PC-3 (cell line): Measurements from ENCODE around the gene IARS2. TPM values are rescaled to one million over a fixed set of nuclear protein-coding genes. Genes with fewer than 3 reads are reported as not detected.
"Not testable (repeated sequence)": the region's sequence is repeated elsewhere in the genome, so short reads cannot be mapped to it uniquely, and the experiment has no call there.

Source experiments
- ATAC-seq: fragments of 200-7000 bp; cut with Tn5 transposase; 2 replicates; pipeline ENCODE4 v1.9.1; 2020; ENCODE audit warnings: mild to moderate bottlenecking, moderate library complexity
- BruUV-seq: library from RNA; stranded (reverse); fragments of 400-500 nt; replicated peaks from 2 replicates; lab custom pipeline; 2021; lab: Mats Ljungman, UMichigan
- CTCF ChIA-PET: fragments of 300-600 bp; sonication (Branson Sonifier 250); formaldehyde crosslinking; loops from one replicate; lab custom pipeline; 2022; ENCODE audit warnings: antibody characterized with exemption; lab: Charles Lee
- POLR2A ChIA-PET: fragments of 300-600 bp; sonication (Branson Sonifier 250); formaldehyde crosslinking; loops from one replicate; lab custom pipeline; 2022; ENCODE audit warnings: antibody characterized with exemption; ENCODE audit not compliant: unreplicated experiment; lab: Charles Lee
- DNase-seq: peaks from one replicate; pipeline ENCODE4 v3.0.0-alpha.2; 2015
- H2AFZ ChIP-seq: fragments of 300-600 bp; sonication (generic); 2 replicates; pipeline ENCODE4 v1.6.0; 2016; ENCODE audit warnings: antibody characterized with exemption, low read length
- H3F3A ChIP-seq: fragments of 300-600 bp; sonication (generic); one replicate; pipeline ENCODE4 v1.6.0; 2017; ENCODE audit warnings: antibody characterized with exemption, low read length, control low read depth, mild to moderate bottlenecking; ENCODE audit not compliant: unreplicated experiment
- H3K27ac ChIP-seq: fragments of 300-600 bp; sonication (generic); 2 replicates; pipeline ENCODE4 v1.5.1; 2016; ENCODE audit warnings: mild to moderate bottlenecking, low read length
- H3K27me3 ChIP-seq: fragments of 300-600 bp; sonication (generic); 2 replicates; pipeline ENCODE4 v1.6.1; 2016; ENCODE audit warnings: low read length, mixed read lengths
- H3K36me3 ChIP-seq: fragments of 300-600 bp; sonication (generic); 2 replicates; pipeline ENCODE4 v1.6.1; 2016; ENCODE audit warnings: low read depth, mixed run types, low read length, mixed read lengths
- H3K4me1 ChIP-seq: fragments of 300-600 bp; sonication (generic); 2 replicates; pipeline ENCODE4 v1.5.1; 2016; ENCODE audit warnings: low read length; ENCODE audit not compliant: insufficient read depth
- H3K4me2 ChIP-seq: fragments of 300-600 bp; sonication (generic); 2 replicates; pipeline ENCODE4 v1.6.0; 2016; ENCODE audit warnings: low read length
- H3K4me3 ChIP-seq: fragments of 300-600 bp; sonication (generic); 2 replicates; pipeline ENCODE4 v1.5.1; 2016; ENCODE audit warnings: mild to moderate bottlenecking, low read length, mixed read lengths
- H3K79me2 ChIP-seq: fragments of 300-600 bp; sonication (generic); 2 replicates; pipeline ENCODE4 v1.6.1; 2017; ENCODE audit warnings: low read length, mixed read lengths
- H3K9ac ChIP-seq: fragments of 300-600 bp; sonication (generic); 2 replicates; pipeline ENCODE4 v1.6.0; 2016; ENCODE audit warnings: mild to moderate bottlenecking, low read length
- H3K9me2 ChIP-seq: fragments of 300-600 bp; sonication (generic); replicated peaks from 2 replicates; pipeline ENCODE4 v1.6.1; 2016; ENCODE audit warnings: mixed run types, low read length, mixed read lengths
- H3K9me3 ChIP-seq: fragments of 300-600 bp; sonication (generic); 2 replicates; pipeline ENCODE4 v1.6.1; 2016; ENCODE audit warnings: low read length, mixed read lengths
- H4K20me1 ChIP-seq: fragments of 300-600 bp; sonication (generic); 2 replicates; pipeline ENCODE4 v1.6.1; 2016; ENCODE audit warnings: low read length, mixed read lengths
- CTCF ChIP-seq: fragments of 300-600 bp; sonication (generic); conservative IDR thresholded peaks from 2 replicates; pipeline ENCODE4 v1.5.1; 2017; ENCODE audit warnings: antibody characterized with exemption, low read depth, mild to moderate bottlenecking, low read length
- EZH2 ChIP-seq: fragments of 300-600 bp; sonication (generic); IDR thresholded peaks from one replicate; pipeline ENCODE4 v1.6.1; 2017; ENCODE audit warnings: antibody characterized with exemption, mild to moderate bottlenecking, low read length; ENCODE audit not compliant: unreplicated experiment
- EZH2phosphoT487 ChIP-seq: fragments of 300-600 bp; sonication (generic); IDR thresholded peaks from 2 replicates; pipeline ENCODE4 v1.6.1; 2018; ENCODE audit warnings: mild to moderate bottlenecking, antibody characterized with exemption, low read length, borderline replicate concordance
- intact Hi-C: fragments of 100-400 bp; cut with micrococcal nuclease; formaldehyde crosslinking; loops from 2 replicates; pipeline ENCODE4 v1.9.0; 2023
- total RNA-seq: library from RNA; depleted of rRNA; stranded (reverse); fragments of >200 nt; gene quantifications from 2 replicates; pipeline ENCODE4 v1.2.3, GENCODE V29; 2014

IARS2 gene
- total RNA-seq, 1 experiment from 2014 or later: 152 TPM

GRCh38 chr1:220093361-220094015 lies 444 bp upstream of the IARS2 start:
- TF ChIP-seq CTCF: no peak
- no peak for TF ChIP-seq EZH2
- TF ChIP-seq EZH2phosphoT487: no peak
- H2AFZ ChIP-seq: peak overlapping the region; percentile 30; the same call in 1 of the 2 replicates
- intact Hi-C loops: loop anchor here (1.0 to 5.0 kb wide), 2 partner anchors 47 to 101 kb away; partner anchors contain the start of gene EPRS1

GRCh38 chr1:220099826-220100225 lies 5.9 kb downstream of the IARS2 start:
- CTCF ChIA-PET: no interaction called here
- BruUV-seq: no TSS peak
- Histone ChIP-seq H3K9me3 (no peaks in the 10 kb centered on the region), H3F3A (no peaks in the 10 kb centered on the region), H3K9ac (no peak overlapping the region), H3K4me3 (no peak overlapping the region), H3K27ac (no peak overlapping the region), H3K36me3 (peaks cover 44% of the 10 kb centered on the region), H3K27me3 (no peaks in the 10 kb centered on the region), H3K79me2 (peaks cover 18% of the 10 kb centered on the region), H2AFZ (no peak overlapping the region), H3K9me2 (no peaks in the 10 kb centered on the region), H4K20me1 (no peaks in the 10 kb centered on the region), H3K4me1 (peaks cover 12% of the 10 kb centered on the region), H3K4me2 (no peak overlapping the region)
- POLR2A ChIA-PET: interaction anchor here (0.5 kb wide), 1 partner anchor 10 kb away, joined by 8 read pairs; no protein-coding TSS in a partner anchor
- TF ChIP-seq EZH2phosphoT487 (no peak), EZH2 (no peak)
- intact Hi-C loops: no loop called here
- no peak for ATAC-seq
- DNase-seq: no peak

More at GRCh38 chr1:220093361-220094015, 444 bp upstream of the IARS2 start:
- ATAC-seq: no peak
- H3K4me1 ChIP-seq: peaks cover 17% of the 10 kb centered on the region
- no peak overlapping the region for H3K4me3 ChIP-seq
- CTCF ChIA-PET: no interaction called here
- H3K4me2 ChIP-seq: peak overlapping the region; percentile 30
- no peaks in the 10 kb centered on the region for H3F3A ChIP-seq
- no peaks in the 10 kb centered on the region for H4K20me1 ChIP-seq
- POLR2A ChIA-PET: interaction anchor here (0.6 to 0.7 kb wide), 3 partner anchors 26 to 1632 kb away, joined by 7 to 14 read pairs (median 8); no protein-coding TSS in a partner anchor
- no peaks in the 10 kb centered on the region for H3K9me2 ChIP-seq
- H3K9ac ChIP-seq: no peak overlapping the region
- no peak overlapping the region for H3K27ac ChIP-seq
- peaks cover 9% of the 10 kb centered on the region; the same call in 1 of the 2 replicates for H3K36me3 ChIP-seq
- no peaks in the 10 kb centered on the region for H3K27me3 ChIP-seq
- no peak for DNase-seq
- BruUV-seq: no TSS peak
- peaks cover 36% of the 10 kb centered on the region for H3K79me2 ChIP-seq
- no peaks in the 10 kb centered on the region for H3K9me3 ChIP-seq

GRCh38 chr1:220110473-220110872 lies 16.5 kb downstream of the IARS2 start:
- BruUV-seq, intact Hi-C loops, CTCF ChIA-PET: not testable (repeated sequence)

GRCh38 chr1:220112600-220112999 lies 18.7 kb downstream of the IARS2 start:
- ATAC-seq, H3K27ac ChIP-seq, POLR2A ChIA-PET, H3K4me2 ChIP-seq, BruUV-seq, H3K4me3 ChIP-seq, H4K20me1 ChIP-seq, H3K79me2 ChIP-seq, H3K4me1 ChIP-seq, DNase-seq, H3K9me3 ChIP-seq, H3K9ac ChIP-seq, H3K27me3 ChIP-seq, H3F3A ChIP-seq, H2AFZ ChIP-seq, intact Hi-C loops, H3K9me2 ChIP-seq: not testable (repeated sequence)
- CTCF ChIA-PET: interaction anchor here (0.6 kb wide), 2 partner anchors 29 to 72 kb away, joined by 3 read pairs; no protein-coding TSS in a partner anchor
- H3K36me3 ChIP-seq: peaks cover 48% of the 10 kb centered on the region

More at GRCh38 chr1:220110473-220110872, 16.5 kb downstream of the IARS2 start:
- H3K27ac ChIP-seq, H3K4me3 ChIP-seq, H3K9me2 ChIP-seq, H3K4me2 ChIP-seq, H3F3A ChIP-seq, H3K9ac ChIP-seq, ATAC-seq, POLR2A ChIA-PET, H2AFZ ChIP-seq, DNase-seq, H4K20me1 ChIP-seq, H3K4me1 ChIP-seq, H3K27me3 ChIP-seq, H3K9me3 ChIP-seq, H3K79me2 ChIP-seq: not testable (repeated sequence)
- H3K36me3 ChIP-seq: peaks cover 49% of the 10 kb centered on the region
